GM21529 (cell line): Measurements from ENCODE around the gene NALCN.

ENCODE experiments used
- ATAC-seq: cut with Tn5 transposase; IDR thresholded peaks from one replicate; pipeline ENCODE4 v1.9.1; 2021; ENCODE audit not compliant: unreplicated experiment

Gene NALCN

DNA sequence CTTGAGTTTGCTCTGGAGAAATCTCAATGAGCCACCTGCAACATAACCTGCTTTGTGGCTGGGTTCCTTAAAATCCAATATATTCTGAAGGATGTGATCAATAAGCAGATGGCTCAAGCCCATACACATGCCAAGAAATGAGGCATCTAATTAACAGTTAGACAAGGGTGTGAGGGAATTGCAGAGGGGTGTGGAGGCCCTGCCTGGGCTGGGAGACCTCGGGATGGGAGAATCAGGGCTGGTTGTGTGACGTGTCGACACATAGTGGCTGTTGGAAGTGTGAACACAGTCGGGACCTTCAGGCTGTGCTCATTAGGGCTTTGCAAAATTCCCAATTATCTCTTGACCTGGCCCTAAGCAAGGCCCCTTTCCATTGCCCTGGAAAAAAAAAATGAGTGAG is 379.8 kb downstream of the NALCN start:
- no peak for ATAC-seq

DNA sequence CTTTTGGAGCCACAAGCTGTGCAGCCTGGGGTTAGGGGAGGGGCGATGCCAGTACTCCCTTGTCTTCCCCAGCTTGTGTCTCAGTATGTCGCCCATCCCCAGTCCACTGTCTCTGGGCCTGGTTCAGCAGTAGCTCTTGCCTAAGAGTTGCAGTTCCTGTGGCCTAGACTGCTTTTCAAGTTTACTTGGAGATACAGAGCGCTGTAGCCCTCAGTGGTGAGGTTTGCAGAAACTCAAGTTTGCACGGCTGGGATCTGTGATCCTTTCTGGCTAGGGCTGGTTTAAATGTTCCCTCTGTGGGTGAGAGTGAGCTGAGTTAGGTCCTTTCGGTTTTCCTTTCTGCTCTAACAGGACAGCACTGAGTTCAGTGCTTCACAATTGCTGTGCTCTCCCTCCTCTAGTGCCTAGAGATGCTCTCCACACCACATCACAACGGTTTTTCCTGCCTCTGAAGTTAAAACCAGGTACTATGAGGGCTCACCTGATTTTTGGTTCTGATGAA is 381.1 kb downstream of the NALCN start:
- no peak for ATAC-seq

DNA sequence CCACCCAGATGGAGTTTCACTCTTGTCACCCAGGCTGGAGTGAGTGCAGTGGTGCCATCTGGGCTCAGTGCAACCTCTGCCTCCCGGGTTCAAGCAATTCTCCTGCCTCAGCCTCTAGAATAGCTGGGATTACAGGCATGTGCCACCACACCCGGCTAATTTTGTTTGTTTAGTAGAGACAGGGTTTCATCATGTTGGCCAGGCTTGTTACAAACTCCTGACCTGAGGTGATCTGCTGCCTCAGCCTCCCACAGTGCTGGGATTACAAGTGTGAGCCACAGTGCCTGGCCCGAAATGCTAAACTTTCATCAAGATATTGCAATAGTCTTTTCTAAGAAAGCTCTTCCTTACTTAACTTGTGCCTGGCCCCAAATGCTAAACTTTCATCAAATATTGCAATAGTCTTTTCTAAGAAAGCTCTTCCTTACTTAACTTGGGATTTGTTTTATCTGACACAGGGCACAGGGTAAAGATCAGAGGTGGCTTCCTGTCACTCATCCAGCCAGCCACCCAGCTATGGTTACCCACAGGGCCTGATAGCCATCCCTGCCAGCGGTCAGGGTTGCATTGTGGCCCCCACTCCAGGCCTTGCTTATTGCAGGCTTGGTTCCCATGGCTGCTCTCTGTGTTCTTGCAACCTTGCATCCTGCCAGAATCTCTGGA is 389.4 kb downstream of the NALCN start:
- no peak for ATAC-seq

DNA sequence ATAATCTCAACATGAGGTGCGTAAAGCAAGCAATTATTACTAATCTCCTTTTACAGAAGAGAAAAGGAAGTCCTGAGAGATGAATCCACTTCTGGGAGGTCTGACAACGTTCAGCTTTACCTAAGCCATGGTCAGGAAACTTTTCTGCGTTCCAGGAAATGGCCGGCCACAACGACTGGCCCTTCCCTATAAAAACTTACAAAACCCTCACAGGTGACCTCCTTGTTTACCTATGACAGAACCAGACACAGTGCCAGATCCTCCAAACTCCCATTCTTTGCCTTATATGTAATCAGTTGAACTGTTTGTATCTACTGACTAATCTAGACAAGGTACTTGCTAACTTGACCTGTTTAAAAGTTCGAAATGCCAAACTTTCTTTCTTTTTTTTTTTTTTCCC is 390.0 kb downstream of the NALCN start:
- no peak for ATAC-seq

DNA sequence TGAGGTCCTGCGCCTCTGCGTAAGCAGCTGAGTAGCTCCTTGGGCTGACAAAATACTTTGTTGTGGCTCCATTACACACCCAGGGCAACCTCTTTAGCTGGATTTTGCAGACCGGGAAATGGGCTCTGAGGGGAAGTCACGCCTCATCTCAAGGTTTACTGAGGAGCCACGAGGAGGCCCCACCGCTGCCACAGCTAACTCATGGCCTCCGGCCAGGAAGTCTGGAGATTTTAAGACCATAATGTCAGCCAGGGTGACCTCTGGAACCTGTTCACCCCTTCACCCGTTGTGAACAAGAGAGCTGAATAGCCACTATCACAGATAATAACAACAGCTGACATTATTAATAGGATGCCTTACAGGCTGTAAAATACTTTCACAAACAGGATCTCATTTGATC is 390.4 kb downstream of the NALCN start:
- no peak for ATAC-seq

DNA sequence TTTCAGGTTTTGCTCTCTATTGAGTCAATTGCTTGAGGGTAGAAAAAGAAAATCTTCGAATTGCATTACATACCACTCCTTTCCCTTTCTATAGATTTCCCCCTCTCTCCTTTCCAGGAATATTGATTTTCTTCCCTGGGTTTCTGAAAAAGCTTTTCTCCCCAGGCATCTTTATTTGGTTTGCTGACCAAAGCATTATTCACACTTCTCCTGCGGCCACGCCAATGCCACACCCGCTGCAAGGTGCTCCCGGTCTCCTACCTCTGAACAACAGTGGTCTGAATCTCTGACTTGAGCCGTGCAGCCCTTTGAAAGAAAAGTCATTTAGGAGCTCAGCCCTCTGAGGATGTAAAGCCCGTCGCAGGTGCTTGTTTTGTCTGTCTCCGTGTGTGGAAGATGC is 390.8 kb downstream of the NALCN start:
- no peak for ATAC-seq

DNA sequence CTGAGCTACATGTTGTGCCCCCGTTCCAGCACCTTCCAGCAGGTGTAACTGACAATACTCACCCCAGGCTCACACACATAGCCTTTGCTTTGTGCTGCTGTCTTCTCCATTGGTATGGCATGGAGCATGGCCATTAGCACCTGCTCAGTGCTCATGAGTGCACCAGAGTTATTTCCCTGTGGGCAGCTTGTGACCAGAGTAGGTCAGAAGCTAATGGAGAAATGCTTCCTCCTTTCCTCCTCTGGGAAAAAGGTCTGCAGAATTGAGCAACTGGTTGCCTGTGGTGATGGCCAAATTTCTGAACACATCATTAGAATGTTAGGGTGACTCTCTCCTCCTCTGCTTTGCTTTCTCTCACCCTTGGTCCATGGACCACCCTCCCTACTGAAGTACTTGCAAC is 397.2 kb downstream of the NALCN start:
- no peak for ATAC-seq

DNA sequence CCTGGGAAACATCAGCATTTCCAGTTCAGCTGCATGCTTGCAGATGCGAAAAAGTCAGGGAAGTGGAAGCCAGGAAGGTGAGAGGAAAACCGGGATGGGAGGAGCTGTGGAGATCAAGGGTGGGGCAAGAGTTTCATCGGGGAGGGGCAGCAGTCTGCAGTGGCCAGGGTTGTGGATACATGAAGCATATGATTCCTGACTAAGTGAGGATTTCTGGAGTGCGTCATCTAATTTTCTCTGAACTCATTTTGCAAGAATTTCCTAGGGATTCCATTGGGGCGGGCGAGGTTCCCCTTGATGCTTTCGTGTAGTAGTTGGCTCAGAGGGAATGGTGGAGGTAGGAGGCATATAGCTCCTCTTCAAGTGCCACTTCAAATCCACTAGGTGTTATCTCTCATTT is 397.6 kb downstream of the NALCN start:
- ATAC-seq: no peak

DNA sequence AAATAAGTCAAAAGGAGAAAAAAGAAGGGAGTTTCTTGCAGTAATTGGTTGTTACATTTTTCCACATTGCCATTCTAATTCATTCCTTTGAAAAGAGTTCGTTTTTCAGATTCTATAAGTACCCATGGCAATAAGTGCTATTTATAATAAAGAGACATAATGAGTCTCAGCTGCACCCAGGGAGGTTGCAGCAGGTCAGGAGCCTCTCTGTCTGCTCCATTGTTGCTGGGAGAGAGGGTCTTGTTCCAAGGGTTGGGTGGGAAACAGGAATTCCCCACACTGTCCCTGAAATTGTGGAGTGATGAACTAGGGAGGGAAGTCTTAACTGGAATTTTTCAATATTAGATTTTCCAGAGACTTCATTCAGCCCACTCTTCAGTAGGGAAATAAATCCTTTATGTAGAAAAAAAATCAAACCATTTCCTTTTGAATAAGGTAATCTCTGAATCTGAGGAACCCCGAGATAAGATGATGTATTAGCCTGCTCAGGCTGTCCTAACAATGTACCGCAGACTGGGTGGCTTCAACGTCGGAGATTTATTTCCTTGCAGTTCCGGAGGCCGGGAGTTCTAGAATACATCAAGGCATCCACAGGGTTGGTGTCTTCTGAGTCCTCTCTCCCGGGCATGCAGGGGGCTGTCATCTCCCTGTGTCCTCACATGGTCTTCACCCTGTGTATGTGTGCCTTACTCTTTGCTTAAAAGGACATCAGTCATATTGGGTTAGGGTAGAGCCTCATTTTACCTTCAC is 399.0 kb downstream of the NALCN start:
- no peak for ATAC-seq

DNA sequence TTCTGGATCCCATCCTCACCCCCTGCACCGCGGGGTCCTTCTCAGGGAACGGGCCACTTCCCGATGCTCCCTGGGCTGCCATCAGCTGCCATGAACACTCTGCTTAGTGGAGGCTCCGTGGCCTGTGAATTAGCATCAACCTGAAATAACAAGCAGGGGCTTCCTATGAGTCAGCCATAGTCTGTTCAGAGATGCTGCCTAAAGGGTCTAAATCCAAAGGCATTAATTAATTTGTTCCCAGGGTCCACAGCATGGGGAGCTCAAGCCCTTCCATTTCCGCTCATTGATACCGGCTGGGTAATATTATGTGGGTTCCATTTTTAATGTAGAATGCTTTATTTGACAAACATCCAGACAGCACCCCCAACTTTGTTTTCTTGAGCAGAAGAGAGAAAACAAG is 399.8 kb downstream of the NALCN start:
- no peak for ATAC-seq

DNA sequence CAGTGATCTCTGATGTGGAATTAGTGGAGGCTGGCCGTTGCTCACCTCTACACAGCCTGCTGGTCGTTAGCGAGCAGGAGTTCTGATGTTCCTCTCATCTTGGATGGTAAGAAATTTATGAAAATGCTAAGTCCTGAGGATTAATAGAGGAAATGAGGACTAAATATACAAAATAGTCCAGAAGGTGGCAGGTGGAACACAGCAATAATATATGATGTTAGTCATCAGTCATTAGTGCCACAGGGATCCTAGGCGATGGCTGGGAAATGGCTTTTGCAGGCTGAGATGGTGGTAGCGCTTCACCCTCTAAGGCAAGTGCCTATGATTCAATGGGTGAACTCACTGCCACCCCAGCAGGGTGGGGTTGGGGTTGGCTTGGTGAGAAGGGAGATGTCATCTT is 403.1 kb downstream of the NALCN start:
- ATAC-seq: no peak

DNA sequence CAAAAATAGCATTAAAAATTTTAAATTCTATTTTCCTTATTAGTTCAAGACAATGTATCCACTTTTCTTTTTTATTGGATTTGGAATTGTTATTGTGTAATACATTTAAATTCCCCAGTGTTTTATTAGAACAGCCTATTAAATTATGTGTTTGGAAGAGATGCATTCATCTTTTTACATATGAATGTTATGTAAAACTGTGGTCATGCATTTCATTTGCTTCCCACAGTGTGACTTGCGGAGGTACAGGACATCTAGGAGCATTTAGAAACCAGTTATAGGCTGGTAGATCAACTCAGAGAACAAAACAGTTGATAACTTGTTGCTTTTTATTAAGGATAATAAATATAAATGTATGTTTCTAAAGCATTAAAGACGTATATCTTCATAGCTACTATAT is 406.2 kb downstream of the NALCN start:
- no peak for ATAC-seq

DNA sequence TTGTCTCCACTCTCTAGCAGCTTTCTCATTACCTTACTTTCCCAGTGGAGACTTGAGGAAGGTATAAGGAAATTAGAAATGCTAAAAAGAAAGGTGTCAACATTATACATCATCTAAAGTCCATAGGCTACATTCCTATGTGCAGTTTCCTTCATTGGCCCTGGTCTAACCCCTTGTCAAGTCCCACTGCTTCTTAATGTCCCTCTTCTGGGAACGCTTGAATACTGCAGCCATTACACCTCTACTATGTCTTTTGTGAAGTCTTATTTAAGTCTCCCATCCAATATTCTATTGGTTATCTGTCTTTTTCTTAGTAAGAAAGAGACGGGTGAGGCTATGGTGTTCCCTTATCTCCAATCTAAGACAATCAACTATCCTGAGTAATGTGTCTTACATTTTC is 409.1 kb downstream of the NALCN start:
- ATAC-seq: no peak
